ENCODE measurements around the gene F7. TPM values are rescaled to one million over a fixed set of nuclear protein-coding genes. Genes with fewer than 3 reads are reported as not detected.

The F7 gene
- total RNA-seq, 1 donor from 2014 or later, result under 0.01 TPM

GRCh38 chr13:113084943-113085540, 20.5 kb upstream of the F7 start:
- Histone ChIP-seq H3K36me3 (ENCODE audit: control insufficient read depth in 3 of 3, insufficient read depth in 3 of 3, low read length in 3 of 3) (peaks cover 0 to 17% (median 12%) of the 10 kb centered on the region in 3 donors), H3K27me3 (ENCODE audit: control insufficient read depth in 3 of 3, insufficient read depth in 3 of 3, low read length in 3 of 3) (no peaks in the 10 kb centered on the region), H3K4me1 (ENCODE audit: control insufficient read depth in 3 of 3, insufficient read depth in 3 of 3, low read length in 3 of 3) (peaks cover 5 to 10% (median 8%) of the 10 kb centered on the region in 3 donors), H3K4me3 (ENCODE audit: low read length in 3 of 3) (no peak overlapping the region), H3K27ac (ENCODE audit: low read depth, low read length) (no peak overlapping the region), H3K9ac (ENCODE audit: low read depth in 1 of 3, low read length in 3 of 3) (no peak overlapping the region), H3K9me3 (ENCODE audit: control insufficient read depth in 3 of 3, low read length in 3 of 3) (no peaks in the 10 kb centered on the region)

DNA sequence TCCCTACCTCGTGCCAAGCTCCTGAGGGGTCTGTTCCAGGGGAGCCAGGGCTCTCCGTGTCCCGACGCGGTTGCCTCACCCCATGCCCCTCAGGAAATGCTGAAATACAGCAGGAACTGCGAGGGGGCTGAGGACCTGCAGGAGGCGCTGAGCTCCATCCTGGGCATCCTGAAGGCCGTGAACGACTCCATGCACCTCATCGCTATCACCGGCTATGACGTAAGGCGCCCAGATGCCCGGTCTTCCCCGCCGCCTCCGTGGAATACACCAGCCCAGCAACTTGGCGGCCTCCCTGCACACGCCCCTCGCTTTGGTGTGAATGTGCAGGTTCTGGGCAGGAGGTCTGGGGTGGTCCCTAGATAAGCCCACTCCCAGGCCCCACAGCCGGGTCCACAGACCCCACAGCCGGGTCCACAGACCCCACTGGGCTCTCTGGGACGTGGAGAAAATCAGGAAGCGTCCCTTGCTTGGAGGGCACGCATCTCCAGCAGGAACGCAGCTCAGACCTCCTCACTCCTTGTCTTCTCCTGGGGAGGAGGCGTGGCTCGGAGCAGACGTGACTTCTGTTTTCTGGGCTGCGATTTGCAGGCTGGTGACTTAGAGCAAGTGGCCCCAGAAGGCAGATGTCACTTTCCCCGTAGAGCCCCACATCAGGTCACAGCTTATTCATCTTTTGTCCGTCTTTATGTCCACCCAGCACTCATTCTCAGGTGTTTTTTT, 19.4 kb upstream of the F7 start:
- peaks cover 5 to 10% (median 8%) of the 10 kb centered on the region in 3 donors for H3K4me1 ChIP-seq (ENCODE audit: control insufficient read depth in 3 of 3, insufficient read depth in 3 of 3, low read length in 3 of 3)
- H3K9ac ChIP-seq (ENCODE audit: low read depth in 1 of 3, low read length in 3 of 3), result no peak overlapping the region
- no peak overlapping the region for H3K4me3 ChIP-seq (ENCODE audit: low read length in 3 of 3)
- H3K9me3 ChIP-seq (ENCODE audit: control insufficient read depth in 3 of 3, low read length in 3 of 3), result no peaks in the 10 kb centered on the region
- no peak overlapping the region for H3K27ac ChIP-seq (ENCODE audit: low read depth, low read length)
- H3K27me3 ChIP-seq (ENCODE audit: control insufficient read depth in 3 of 3, insufficient read depth in 3 of 3, low read length in 3 of 3), result no peaks in the 10 kb centered on the region
- H3K36me3 ChIP-seq (ENCODE audit: control insufficient read depth in 3 of 3, insufficient read depth in 3 of 3, low read length in 3 of 3), result peaks cover 0 to 18% (median 11%) of the 10 kb centered on the region in 3 donors

DNA sequence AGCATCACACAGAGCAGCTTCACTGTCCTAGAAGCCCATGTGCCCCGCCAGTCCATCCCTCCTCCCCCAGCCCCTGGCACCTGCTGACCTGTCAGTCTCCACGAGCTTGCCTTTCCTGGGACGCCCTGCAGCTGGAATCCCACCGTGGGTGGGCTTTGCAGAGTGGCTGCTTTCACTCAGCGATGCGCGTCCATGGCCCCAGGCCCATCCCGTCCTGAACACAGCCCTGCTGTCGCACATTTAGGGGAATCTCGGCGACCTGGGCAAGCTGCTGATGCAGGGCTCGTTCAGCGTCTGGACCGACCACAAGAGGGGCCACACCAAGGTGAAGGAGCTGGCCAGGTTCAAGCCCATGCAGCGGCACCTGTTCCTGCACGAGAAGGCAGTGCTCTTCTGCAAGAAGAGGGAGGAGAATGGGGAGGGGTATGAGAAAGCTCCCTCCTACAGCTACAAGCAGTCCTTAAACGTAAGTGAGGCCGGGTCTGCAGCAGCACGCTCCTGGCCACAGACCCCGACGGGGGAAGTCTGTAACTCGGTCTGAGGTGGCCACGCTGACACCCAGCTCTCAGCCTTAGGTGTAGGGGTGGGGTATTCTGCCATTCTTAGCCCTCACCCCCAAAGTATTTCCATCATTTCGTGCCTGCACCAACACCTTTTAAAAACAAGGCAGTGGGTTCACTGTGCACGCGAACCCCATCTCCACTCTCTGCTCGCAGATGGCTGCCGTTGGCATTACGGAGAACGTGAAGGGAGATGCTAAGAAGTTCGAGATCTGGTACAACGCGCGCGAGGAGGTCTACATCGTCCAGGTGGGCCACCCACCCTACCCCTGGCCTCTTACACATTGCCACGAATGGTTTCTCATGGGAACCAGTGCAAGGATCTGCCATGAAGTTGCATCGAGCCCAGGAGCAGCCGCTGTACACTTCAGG, 18.3 kb upstream of the F7 start:
- H3K27me3 ChIP-seq (ENCODE audit: control insufficient read depth in 3 of 3, insufficient read depth in 3 of 3, low read length in 3 of 3), result no peaks in the 10 kb centered on the region
- no peak overlapping the region for H3K27ac ChIP-seq (ENCODE audit: low read depth, low read length)
- peaks cover 5 to 10% (median 8%) of the 10 kb centered on the region in 3 donors for H3K4me1 ChIP-seq (ENCODE audit: control insufficient read depth in 3 of 3, insufficient read depth in 3 of 3, low read length in 3 of 3)
- no peak overlapping the region for H3K4me3 ChIP-seq (ENCODE audit: low read length in 3 of 3)
- peaks cover 0 to 18% (median 7%) of the 10 kb centered on the region in 3 donors for H3K36me3 ChIP-seq (ENCODE audit: control insufficient read depth in 3 of 3, insufficient read depth in 3 of 3, low read length in 3 of 3)
- no peaks in the 10 kb centered on the region for H3K9me3 ChIP-seq (ENCODE audit: control insufficient read depth in 3 of 3, low read length in 3 of 3)
- no peak overlapping the region for H3K9ac ChIP-seq (ENCODE audit: low read depth in 1 of 3, low read length in 3 of 3)

- Histone ChIP-seq H3K9me3 (ENCODE audit: control insufficient read depth in 3 of 3, low read length in 3 of 3) (no peaks in the 10 kb centered on the region), H3K4me1 (ENCODE audit: control insufficient read depth in 3 of 3, insufficient read depth in 3 of 3, low read length in 3 of 3) (peaks cover 3 to 7% (median 6%) of the 10 kb centered on the region in 3 donors), H3K9ac (ENCODE audit: low read depth in 1 of 3, low read length in 3 of 3) (no peak overlapping the region), H3K27me3 (ENCODE audit: control insufficient read depth in 3 of 3, insufficient read depth in 3 of 3, low read length in 3 of 3) (no peaks in the 10 kb centered on the region), H3K27ac (ENCODE audit: low read depth, low read length) (no peak overlapping the region), H3K36me3 (ENCODE audit: control insufficient read depth in 3 of 3, insufficient read depth in 3 of 3, low read length in 3 of 3) (peaks cover 0 to 18% (median 7%) of the 10 kb centered on the region in 3 donors), H3K4me3 (ENCODE audit: low read length in 3 of 3) (no peak overlapping the region)
These were observed 17.5 kb upstream of the F7 start for GRCh38 chr13:113087923-113088690.

- no peaks in the 10 kb centered on the region for H3K9me3 ChIP-seq (ENCODE audit: control insufficient read depth in 3 of 3, low read length in 3 of 3)
- no peak overlapping the region for H3K27ac ChIP-seq (ENCODE audit: low read depth, low read length)
- peaks cover 0 to 18% (median 7%) of the 10 kb centered on the region in 3 donors for H3K36me3 ChIP-seq (ENCODE audit: control insufficient read depth in 3 of 3, insufficient read depth in 3 of 3, low read length in 3 of 3)
These were observed 16.9 kb upstream of the F7 start for GRCh38 chr13:113088691-113089020.

DNA sequence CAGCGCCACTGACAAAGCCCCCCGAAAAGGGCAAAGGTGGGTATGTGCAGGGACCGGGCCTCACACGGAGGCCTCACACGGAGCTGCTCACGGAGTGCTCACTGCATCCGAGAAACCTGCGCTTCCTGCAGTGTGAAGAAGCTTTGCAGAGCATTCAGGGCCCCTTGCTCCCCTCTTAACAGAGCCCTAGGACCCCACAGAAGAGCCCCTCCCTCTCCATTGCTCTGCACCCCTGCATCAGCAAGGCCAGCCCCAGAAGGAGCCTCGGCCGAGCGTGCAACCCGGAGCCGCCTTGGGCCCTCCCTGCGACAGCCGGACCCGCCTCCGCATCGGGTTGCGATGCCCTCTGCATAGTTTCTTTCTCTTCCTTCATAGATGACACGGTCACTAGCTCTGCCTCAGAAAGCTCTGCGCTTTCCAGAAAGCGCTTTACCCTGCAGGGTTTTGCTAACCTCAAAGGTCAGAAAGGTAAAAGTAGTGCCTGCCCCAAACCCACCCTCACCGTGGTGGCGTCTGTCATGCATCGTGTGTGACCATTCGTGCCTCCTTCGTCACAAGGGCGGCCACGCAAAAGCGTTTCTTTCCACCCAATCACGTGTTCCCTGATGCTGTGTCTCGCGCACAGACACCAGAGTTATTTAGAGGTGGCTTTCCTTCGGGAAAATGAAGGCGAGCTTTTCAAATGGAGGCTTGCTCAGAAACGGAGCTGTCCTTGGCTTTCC, 15.7 kb upstream of the F7 start:
- peaks cover 0 to 15% (median 7%) of the 10 kb centered on the region in 3 donors for H3K36me3 ChIP-seq (ENCODE audit: control insufficient read depth in 3 of 3, insufficient read depth in 3 of 3, low read length in 3 of 3)
- H3K27me3 ChIP-seq (ENCODE audit: control insufficient read depth in 3 of 3, insufficient read depth in 3 of 3, low read length in 3 of 3), result peaks cover 0 to 5% (median 0%) of the 10 kb centered on the region in 3 donors
- no peaks in the 10 kb centered on the region for H3K9me3 ChIP-seq (ENCODE audit: control insufficient read depth in 3 of 3, low read length in 3 of 3)
- no peaks in the 10 kb centered on the region for H3K4me1 ChIP-seq (ENCODE audit: control insufficient read depth in 3 of 3, insufficient read depth in 3 of 3, low read length in 3 of 3)
- H3K27ac ChIP-seq (ENCODE audit: low read depth, low read length), result no peak overlapping the region
- H3K9ac ChIP-seq (ENCODE audit: low read depth in 1 of 3, low read length in 3 of 3), result no peak overlapping the region
- no peak overlapping the region for H3K4me3 ChIP-seq (ENCODE audit: low read length in 3 of 3)

More at GRCh38 chr13:113088691-113089020, 16.9 kb upstream of the F7 start:
- no peaks in the 10 kb centered on the region for H3K27me3 ChIP-seq (ENCODE audit: control insufficient read depth in 3 of 3, insufficient read depth in 3 of 3, low read length in 3 of 3)
- no peak overlapping the region for H3K9ac ChIP-seq (ENCODE audit: low read depth in 1 of 3, low read length in 3 of 3)
- no peak overlapping the region for H3K4me3 ChIP-seq (ENCODE audit: low read length in 3 of 3)
- peaks cover 0 to 2% (median under 1%) of the 10 kb centered on the region in 3 donors for H3K4me1 ChIP-seq (ENCODE audit: control insufficient read depth in 3 of 3, insufficient read depth in 3 of 3, low read length in 3 of 3)

DNA sequence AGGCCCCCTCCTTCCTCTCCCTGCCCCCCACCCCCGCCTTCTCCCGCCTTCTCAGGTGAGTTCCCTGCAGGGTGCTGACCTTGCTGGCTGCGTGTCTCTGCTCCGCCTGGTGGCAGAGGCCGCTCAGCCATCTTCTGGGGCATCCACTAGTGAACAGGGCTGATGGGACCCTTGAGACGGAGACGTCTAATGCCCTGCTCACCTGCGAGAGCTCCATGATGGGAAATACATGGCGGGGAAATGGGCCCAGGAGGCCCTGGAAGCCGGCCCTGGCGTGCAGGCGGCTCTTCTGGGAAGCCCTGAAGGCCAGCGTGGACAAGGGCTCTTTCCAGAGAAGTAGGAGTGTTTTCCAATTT, 15.2 kb upstream of the F7 start:
- no peaks in the 10 kb centered on the region for H3K4me1 ChIP-seq (ENCODE audit: control insufficient read depth in 3 of 3, insufficient read depth in 3 of 3, low read length in 3 of 3)
- H3K36me3 ChIP-seq (ENCODE audit: control insufficient read depth in 3 of 3, insufficient read depth in 3 of 3, low read length in 3 of 3), result peaks cover 0 to 15% (median 9%) of the 10 kb centered on the region in 3 donors
- peaks cover 0 to 5% (median 0%) of the 10 kb centered on the region in 3 donors for H3K27me3 ChIP-seq (ENCODE audit: control insufficient read depth in 3 of 3, insufficient read depth in 3 of 3, low read length in 3 of 3)
- no peak overlapping the region for H3K27ac ChIP-seq (ENCODE audit: low read depth, low read length)
- H3K4me3 ChIP-seq (ENCODE audit: low read length in 3 of 3), result no peak overlapping the region
- no peak overlapping the region for H3K9ac ChIP-seq (ENCODE audit: low read depth in 1 of 3, low read length in 3 of 3)
- no peaks in the 10 kb centered on the region for H3K9me3 ChIP-seq (ENCODE audit: control insufficient read depth in 3 of 3, low read length in 3 of 3)

GRCh38 chr13:113090806-113091205, 14.8 kb upstream of the F7 start:
- Histone ChIP-seq H3K27me3 (ENCODE audit: control insufficient read depth in 3 of 3, insufficient read depth in 3 of 3, low read length in 3 of 3) (peaks cover 0 to 5% (median 0%) of the 10 kb centered on the region in 3 donors), H3K4me3 (ENCODE audit: low read length in 3 of 3) (no peak overlapping the region), H3K9ac (ENCODE audit: low read depth in 1 of 3, low read length in 3 of 3) (no peak overlapping the region), H3K27ac (ENCODE audit: low read depth, low read length) (no peak overlapping the region), H3K4me1 (ENCODE audit: control insufficient read depth in 3 of 3, insufficient read depth in 3 of 3, low read length in 3 of 3) (no peaks in the 10 kb centered on the region), H3K9me3 (ENCODE audit: control insufficient read depth in 3 of 3, low read length in 3 of 3) (no peaks in the 10 kb centered on the region), H3K36me3 (ENCODE audit: control insufficient read depth in 3 of 3, insufficient read depth in 3 of 3, low read length in 3 of 3) (peaks cover 0 to 15% (median 9%) of the 10 kb centered on the region in 3 donors)

DNA sequence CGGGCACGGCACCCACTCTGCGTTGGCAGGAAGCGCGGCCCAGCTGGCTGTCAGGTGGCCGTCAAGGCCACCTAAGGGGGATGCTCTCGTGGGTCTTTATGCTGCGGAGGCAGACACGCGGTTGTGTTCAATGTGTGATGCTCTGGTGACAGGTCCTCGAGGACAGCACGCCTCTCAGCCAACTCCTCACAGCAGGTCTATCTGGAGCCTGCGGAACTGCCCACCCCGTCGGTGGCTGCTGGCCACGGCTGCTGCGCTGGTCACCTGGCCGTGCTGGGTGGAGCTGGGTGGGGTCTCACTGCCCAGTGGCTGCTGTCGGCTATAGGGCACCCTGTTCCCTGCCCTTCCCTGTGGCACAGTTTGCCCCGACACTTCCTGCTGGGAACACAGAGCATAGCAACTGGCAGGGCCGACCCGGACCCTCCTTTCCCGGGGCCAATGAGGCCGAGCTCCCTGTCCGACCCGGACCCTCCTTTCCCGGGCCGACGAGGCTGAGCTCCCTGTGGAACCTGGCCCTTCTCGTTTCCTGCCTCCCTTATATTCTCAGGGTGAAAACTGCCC, 14.3 kb upstream of the F7 start:
- no peak overlapping the region for H3K4me3 ChIP-seq (ENCODE audit: low read length in 3 of 3)
- no peak overlapping the region for H3K9ac ChIP-seq (ENCODE audit: low read depth in 1 of 3, low read length in 3 of 3)
- no peaks in the 10 kb centered on the region for H3K9me3 ChIP-seq (ENCODE audit: control insufficient read depth in 3 of 3, low read length in 3 of 3)
- H3K4me1 ChIP-seq (ENCODE audit: control insufficient read depth in 3 of 3, insufficient read depth in 3 of 3, low read length in 3 of 3), result no peaks in the 10 kb centered on the region
- H3K27ac ChIP-seq (ENCODE audit: low read depth, low read length), result no peak overlapping the region
- peaks cover 0 to 12% (median 9%) of the 10 kb centered on the region in 3 donors for H3K36me3 ChIP-seq (ENCODE audit: control insufficient read depth in 3 of 3, insufficient read depth in 3 of 3, low read length in 3 of 3)
- peaks cover 0 to 5% (median 0%) of the 10 kb centered on the region in 3 donors for H3K27me3 ChIP-seq (ENCODE audit: control insufficient read depth in 3 of 3, insufficient read depth in 3 of 3, low read length in 3 of 3)

Data from skeletal muscle tissue (tissue), 4 donors.